Body of pancreas (tissue), 4 donors: ENCODE measurements around the gene OR2M5.

Source experiments
- POLR2A ChIP-seq, 3 donors: fragments of 450-650 bp; IDR thresholded peaks; one replicate each; pipeline ENCODE4 v1.6.1; 2016; ENCODE audit warnings: antibody characterized with exemption in 3 of 3, mild to moderate bottlenecking in 2 of 3
- TF ChIP-seq, protein P1 (sequence below), 7 experiments: fragments of 450-650 bp in 4 of 7; fragments of 200-600 bp in 3 of 7; sonication (generic) in 3 of 7; IDR thresholded peaks; one replicate each; pipeline ENCODE4 v1.5.1; 2016 to 2019; ENCODE audit warnings: antibody characterized with exemption in 7 of 7

DNA sequence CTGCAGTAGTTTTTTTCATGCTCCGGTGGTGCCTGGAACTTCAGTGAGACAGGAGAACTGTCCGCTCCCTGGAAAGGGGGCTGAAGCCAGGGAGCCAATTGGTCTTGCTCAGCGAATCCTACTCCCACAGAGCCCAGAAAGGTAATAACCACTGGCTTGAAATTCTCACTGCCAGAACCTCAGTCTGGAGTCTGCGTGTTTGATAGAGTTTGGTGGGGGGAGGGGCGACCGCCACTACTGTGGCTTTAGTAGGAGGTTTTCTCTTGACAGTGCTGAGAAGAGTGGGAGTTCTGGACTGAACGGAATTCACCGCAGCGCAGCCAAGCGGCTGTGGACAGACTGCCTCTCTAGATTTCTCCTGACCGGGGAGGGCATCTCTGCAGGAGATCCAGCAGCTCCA is 44.1 kb downstream of the OR2M5 start:
- TF ChIP-seq, protein P1, sequence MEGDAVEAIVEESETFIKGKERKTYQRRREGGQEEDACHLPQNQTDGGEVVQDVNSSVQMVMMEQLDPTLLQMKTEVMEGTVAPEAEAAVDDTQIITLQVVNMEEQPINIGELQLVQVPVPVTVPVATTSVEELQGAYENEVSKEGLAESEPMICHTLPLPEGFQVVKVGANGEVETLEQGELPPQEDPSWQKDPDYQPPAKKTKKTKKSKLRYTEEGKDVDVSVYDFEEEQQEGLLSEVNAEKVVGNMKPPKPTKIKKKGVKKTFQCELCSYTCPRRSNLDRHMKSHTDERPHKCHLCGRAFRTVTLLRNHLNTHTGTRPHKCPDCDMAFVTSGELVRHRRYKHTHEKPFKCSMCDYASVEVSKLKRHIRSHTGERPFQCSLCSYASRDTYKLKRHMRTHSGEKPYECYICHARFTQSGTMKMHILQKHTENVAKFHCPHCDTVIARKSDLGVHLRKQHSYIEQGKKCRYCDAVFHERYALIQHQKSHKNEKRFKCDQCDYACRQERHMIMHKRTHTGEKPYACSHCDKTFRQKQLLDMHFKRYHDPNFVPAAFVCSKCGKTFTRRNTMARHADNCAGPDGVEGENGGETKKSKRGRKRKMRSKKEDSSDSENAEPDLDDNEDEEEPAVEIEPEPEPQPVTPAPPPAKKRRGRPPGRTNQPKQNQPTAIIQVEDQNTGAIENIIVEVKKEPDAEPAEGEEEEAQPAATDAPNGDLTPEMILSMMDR (IDR thresholded peaks at IDR 0.05): no peak
- TF ChIP-seq POLR2A (IDR thresholded peaks at IDR 0.05): no peak
